ENCODE results near the gene MYO3B.

The MYO3B gene

GRCh38 chr2:170313347-170313991 lies 135.5 kb downstream of the MYO3B start:
- TF ChIP-seq USF1 (IDR thresholded peaks at IDR 0.05) (no peak), TEAD4 (IDR thresholded peaks at IDR 0.05) (no peak), TAF1 (IDR thresholded peaks at IDR 0.05; ENCODE audit: low read depth) (no peak), YY1 (IDR thresholded peaks at IDR 0.05; ENCODE audit: low read depth) (no peak), CEBPB (IDR thresholded peaks at IDR 0.05) (no peak), ZBTB7A (IDR thresholded peaks at IDR 0.05; ENCODE audit: low read depth) (no peak), RAD21 (IDR thresholded peaks at IDR 0.05; ENCODE audit: low read depth) (no peak), TCF12 (IDR thresholded peaks at IDR 0.05; ENCODE audit: low read depth) (no peak)
- TF ChIP-seq, protein P1, sequence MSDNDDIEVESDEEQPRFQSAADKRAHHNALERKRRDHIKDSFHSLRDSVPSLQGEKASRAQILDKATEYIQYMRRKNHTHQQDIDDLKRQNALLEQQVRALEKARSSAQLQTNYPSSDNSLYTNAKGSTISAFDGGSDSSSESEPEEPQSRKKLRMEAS (IDR thresholded peaks at IDR 0.05): no peak

GRCh38 chr2:170313992-170314348 lies 136.0 kb downstream of the MYO3B start:
- TF ChIP-seq ZBTB7A (IDR thresholded peaks at IDR 0.05; ENCODE audit: low read depth): no peak
- TF ChIP-seq, protein P1 (IDR thresholded peaks at IDR 0.05): no peak
- TF ChIP-seq TEAD4 (IDR thresholded peaks at IDR 0.05): no peak
- no peak for TF ChIP-seq REST (IDR thresholded peaks at IDR 0.05; ENCODE audit: low read depth)
- TF ChIP-seq NFIC (IDR thresholded peaks at IDR 0.05): no peak

DNA sequence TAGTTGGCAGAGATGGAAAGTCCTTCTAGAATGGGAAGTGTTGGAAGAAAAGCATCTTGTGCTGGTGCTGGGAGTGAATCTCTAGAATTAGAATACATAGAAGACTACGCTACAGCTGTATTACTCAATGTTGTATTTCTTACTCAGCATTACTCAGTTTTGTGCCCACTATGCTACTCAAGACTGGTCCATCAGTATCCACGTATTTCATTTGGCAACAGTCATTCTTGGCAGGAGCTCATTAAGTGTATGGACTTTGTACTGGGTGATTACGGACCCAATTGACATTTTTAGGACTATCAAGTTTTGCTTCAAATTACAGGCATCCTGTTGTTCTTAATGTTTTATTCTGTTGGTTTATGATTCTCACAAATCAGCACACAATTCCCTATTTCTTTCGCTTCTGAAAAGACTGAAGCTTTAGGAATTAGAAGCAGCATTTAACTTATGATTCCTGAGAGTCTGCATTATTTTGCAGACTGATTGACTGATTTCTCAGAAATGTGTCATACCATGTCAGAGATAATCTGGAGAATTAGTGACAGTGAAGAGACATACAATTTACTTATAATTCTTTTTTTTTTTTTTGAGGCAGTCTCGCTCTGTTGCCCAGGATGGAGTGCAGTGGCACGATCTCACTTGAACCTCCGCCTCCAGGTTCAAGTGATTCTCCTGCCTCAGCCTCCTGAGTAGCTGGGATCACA lies 136.9 kb downstream of the MYO3B start:
- no peak for TF ChIP-seq TCF12 (IDR thresholded peaks at IDR 0.05; ENCODE audit: low read depth)
- no peak for TF ChIP-seq TEAD4 (IDR thresholded peaks at IDR 0.05)
- TF ChIP-seq EGR1 (IDR thresholded peaks at IDR 0.05): no peak
- TF ChIP-seq TAF1 (IDR thresholded peaks at IDR 0.05; ENCODE audit: low read depth): no peak
- no peak for TF ChIP-seq RAD21 (IDR thresholded peaks at IDR 0.05; ENCODE audit: low read depth)
- TF ChIP-seq REST (IDR thresholded peaks at IDR 0.05; ENCODE audit: low read depth): no peak
- TF ChIP-seq YY1 (IDR thresholded peaks at IDR 0.05; ENCODE audit: low read depth): no peak
- TF ChIP-seq CREB1 (IDR thresholded peaks at IDR 0.05; ENCODE audit: low read depth): no peak
- no peak for TF ChIP-seq ZBTB7A (IDR thresholded peaks at IDR 0.05; ENCODE audit: low read depth)
- TF ChIP-seq FOXM1 (IDR thresholded peaks at IDR 0.05; ENCODE audit: borderline replicate concordance, low read depth): no peak

GRCh38 chr2:170320948-170321347 lies 143.0 kb downstream of the MYO3B start:
- TF ChIP-seq YY1 (IDR thresholded peaks at IDR 0.05; ENCODE audit: low read depth): no peak
- TF ChIP-seq USF1 (IDR thresholded peaks at IDR 0.05): no peak
- no peak for TF ChIP-seq TCF12 (IDR thresholded peaks at IDR 0.05; ENCODE audit: low read depth)
- TF ChIP-seq CEBPB (IDR thresholded peaks at IDR 0.05): no peak
- TF ChIP-seq EGR1 (IDR thresholded peaks at IDR 0.05): no peak
- TF ChIP-seq TEAD4 (IDR thresholded peaks at IDR 0.05): no peak
- TF ChIP-seq FOXM1 (IDR thresholded peaks at IDR 0.05; ENCODE audit: borderline replicate concordance, low read depth): no peak
- TF ChIP-seq REST (IDR thresholded peaks at IDR 0.05; ENCODE audit: low read depth): no peak
- TF ChIP-seq CREB1 (IDR thresholded peaks at IDR 0.05; ENCODE audit: low read depth): no peak
- TF ChIP-seq, protein P1 (IDR thresholded peaks at IDR 0.05): no peak
